Stromal cell of bone marrow (primary cell): ENCODE measurements around the gene RNF125.

ENCODE experiments used
- DNase-seq: peaks from one replicate; pipeline ENCODE4 v3.0.0-alpha.2; 2012; ENCODE audit warnings: low read depth

The RNF125 gene

GRCh38 chr18:32091325-32091723 lies 72.7 kb downstream of the RNF125 start:
- no peak for DNase-seq

- DNase-seq, result peak; percentile 59
These were observed 73.2 kb downstream of the RNF125 start, which contains the start of gene RNF138 for GRCh38 chr18:32091724-32092421. RNF138 (plus strand) TSS chr18:32091874; CDS start chr18:32092777, 903 bp downstream.

DNA sequence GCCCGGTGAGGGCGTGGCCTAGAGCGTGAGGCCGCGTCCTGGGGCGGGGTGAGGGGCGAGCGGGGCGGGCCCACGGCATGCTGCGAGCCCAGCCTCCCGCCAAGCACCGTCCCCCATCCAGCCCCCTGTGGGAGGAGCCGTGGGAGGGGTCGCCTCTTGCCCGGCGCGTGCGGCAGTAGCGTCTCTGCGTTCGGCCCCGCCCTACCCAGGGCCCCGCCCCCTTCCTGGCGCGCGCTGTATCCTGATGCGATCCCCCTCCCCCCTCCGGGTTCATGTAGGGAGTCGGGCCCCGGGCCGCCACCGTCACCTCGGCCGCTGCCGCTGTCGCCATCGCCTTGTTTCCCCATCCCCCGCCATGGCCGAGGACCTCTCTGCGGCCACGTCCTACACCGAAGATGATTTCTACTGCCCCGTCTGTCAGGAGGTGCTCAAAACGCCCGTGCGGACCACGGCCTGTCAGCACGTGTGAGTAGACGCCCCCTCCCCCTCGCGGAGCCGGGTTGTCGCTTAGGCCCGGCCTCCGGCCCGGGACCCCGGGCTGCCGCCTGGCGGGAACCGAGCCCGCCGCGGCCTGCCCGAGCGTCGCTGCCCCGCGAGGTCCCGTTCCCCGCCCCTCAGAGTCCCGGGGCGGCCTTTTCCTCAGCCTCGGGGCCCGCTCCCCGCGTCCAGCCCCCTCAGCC lies 73.9 kb downstream of the RNF125 start:
- DNase-seq, result peak; percentile 94

- peak; percentile 33 for DNase-seq
These were observed 74.5 kb downstream of the RNF125 start for GRCh38 chr18:32093102-32093511.

GRCh38 chr18:32093523-32093922 lies 74.9 kb downstream of the RNF125 start:
- no peak for DNase-seq

DNA sequence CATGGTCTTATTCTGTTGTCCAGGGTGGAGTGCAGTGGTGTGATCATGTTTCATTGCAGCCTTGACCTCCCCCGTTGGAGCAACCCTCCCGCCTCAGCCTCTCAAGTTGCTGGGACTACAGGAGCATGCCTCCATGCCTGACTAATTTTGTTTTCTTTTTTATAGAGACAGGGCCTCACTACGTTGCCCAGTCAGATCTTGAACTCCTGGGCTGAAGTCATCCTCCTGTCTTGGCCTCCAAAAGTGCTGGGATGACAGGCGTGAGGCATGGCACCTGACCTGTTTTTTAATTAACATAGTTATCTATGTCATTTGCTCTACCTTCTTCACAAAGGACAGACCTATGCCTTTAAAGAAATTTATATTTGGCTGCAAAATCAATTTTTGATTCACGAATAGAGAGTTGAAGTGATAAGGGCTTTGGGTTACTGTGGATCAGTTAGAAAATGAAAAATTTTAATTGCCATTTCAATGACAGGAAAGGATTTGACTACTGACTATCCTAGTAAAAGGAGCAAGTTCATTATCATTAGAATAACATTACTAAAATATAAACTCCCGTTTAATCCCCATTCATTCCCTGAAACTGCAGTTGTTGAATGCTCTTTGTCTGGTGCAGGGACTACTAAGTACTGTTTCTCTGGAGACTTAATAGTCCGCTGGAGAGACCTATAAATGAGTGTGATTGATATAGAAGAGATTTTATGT lies 76.7 kb downstream of the RNF125 start:
- no peak for DNase-seq

- DNase-seq, result no peak
These were observed 77.2 kb downstream of the RNF125 start for GRCh38 chr18:32095900-32096229.

DNA sequence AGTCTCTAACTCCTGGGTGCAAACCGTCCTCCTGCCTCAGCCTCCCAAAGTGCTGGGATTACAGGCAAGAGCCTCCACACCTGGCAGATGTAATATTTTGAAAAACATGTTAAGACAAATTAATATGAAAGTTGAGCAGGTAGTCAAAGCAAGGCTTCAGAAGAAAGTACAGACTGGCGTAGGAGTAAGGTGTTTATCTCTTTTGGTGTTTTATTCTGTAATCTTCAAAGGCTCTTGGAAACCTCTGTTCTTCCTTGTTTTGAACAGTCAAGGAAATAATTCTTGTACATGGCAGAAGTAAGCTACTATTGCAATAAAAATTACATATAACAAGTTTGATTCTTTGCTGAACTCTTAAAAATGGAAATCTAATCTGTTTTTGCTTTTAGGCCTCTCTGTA lies 78.3 kb downstream of the RNF125 start:
- no peak for DNase-seq

GRCh38 chr18:32104516-32104915 lies 85.9 kb downstream of the RNF125 start:
- no peak for DNase-seq

DNA sequence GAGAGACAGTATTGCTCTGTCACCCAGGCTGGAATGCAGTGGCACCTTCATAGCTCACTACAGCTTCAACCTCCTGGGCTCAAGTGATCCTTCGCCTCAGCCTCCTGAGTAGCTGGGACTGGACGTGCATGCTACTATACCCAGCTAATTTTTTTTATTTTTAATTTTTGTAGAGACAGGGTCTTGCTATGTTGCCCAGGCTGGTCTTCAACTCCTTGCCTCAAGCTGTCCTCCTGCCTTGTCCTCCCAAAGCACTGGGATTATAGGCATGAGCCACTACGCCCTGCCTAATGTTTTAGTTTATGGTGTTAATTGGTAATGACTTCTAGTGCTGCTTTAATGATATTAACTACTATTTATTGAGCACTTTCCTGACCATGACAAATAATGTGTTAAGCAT lies 91.4 kb downstream of the RNF125 start:
- DNase-seq, result no peak

- DNase-seq, result no peak
These were observed 93.1 kb downstream of the RNF125 start for GRCh38 chr18:32111706-32112105.

DNA sequence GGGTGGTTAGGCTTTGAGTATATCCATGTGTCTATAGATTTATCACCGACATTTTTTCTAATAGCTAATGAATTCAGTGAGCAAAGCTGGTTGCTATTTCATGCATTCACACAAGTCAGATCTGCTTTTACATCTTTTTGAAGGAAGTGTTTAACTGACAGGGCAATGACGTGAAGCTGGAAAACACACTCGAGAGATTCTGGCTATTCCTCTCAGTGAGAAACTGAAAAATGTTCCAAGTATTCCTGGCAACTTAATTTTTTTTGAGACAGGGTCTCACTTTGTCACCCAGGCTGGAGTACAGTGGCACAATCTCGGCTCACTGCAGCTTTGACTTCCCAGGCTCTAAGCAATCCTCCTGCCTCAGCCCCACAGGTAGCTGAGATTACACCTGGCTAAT lies 94.2 kb downstream of the RNF125 start:
- DNase-seq, result no peak

- no peak for DNase-seq
These were observed 95.8 kb downstream of the RNF125 start for GRCh38 chr18:32114293-32114942.

DNA sequence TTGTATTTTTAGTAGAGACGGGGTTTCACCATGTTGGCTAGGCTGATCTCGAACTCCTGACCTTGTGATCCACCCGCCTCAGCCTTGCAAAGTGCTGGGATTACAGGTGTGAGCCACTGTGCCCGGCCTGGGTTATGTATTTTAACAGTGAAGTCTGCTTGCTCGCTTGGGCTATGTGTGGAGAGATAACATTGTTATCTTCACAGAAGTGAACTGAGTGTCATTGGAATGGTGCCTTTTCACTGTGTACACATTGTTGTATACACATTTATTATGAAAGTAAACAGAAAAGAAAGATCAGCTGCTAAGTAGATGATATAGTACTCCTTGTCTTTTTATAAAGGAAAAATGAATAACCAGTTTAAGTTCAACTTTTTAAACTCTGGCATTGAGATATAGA lies 103.4 kb downstream of the RNF125 start:
- DNase-seq, result no peak
